ENCODE results near the gene CHMP4B. TPM values are rescaled to one million over a fixed set of nuclear protein-coding genes. Genes with fewer than 3 reads are reported as not detected.

Gene CHMP4B
- total RNA-seq, 1 experiment from 2014 or later, result 72.5 TPM

- ATAC-seq (peak; percentile 5), DNase-seq (ENCODE audit: low spot score) (no peak)
- Mint-ChIP-seq H3K27me3 (ENCODE audit: low read depth) (no peaks in the 10 kb centered on the region), H3K4me1 (peaks cover 15% of the 10 kb centered on the region), H3K27ac (peak overlapping the region; percentile 89), H3K9me3 (no peaks in the 10 kb centered on the region), H3K4me3 (peak overlapping the region; percentile 92), H3K36me3 (no peaks in the 10 kb centered on the region)
- TF ChIP-seq ZNF423 (CRISPR knock-in tag; IDR thresholded peaks at IDR 0.05) (no peak), PRDM15 (CRISPR knock-in tag; IDR thresholded peaks at IDR 0.05) (peak; percentile 77), OVOL2 (CRISPR knock-in tag; IDR thresholded peaks at IDR 0.05; ENCODE audit: borderline replicate concordance) (no peak)
- POLR2A ChIA-PET, result interaction anchor here (1.4 kb wide), 1 partner anchor 15 kb away, joined by 5 read pairs; no protein-coding TSS in a partner anchor
- CTCF ChIA-PET, result interaction anchor here (2.5 to 3.6 kb wide), 2 partner anchors 19 to 51 kb away, joined by 16 to 22 read pairs; no protein-coding TSS in a partner anchor
These were observed 616 bp downstream of the CHMP4B start for GRCh38 chr20:33811776-33812151.

GRCh38 chr20:33812152-33812849, 1.2 kb downstream of the CHMP4B start:
- H3K27ac Mint-ChIP-seq, result peak overlapping the region; percentile 89

GRCh38 chr20:33812908-33813462, 1.8 kb downstream of the CHMP4B start:
- 0 out of 2 replicates have a peak, but pooled peaks have one; percentile 27 for TF ChIP-seq GABPB1 (CRISPR knock-in tag; IDR thresholded peaks at IDR 0.05)
- TF ChIP-seq ZNF512 (CRISPR knock-in tag; IDR thresholded peaks at IDR 0.05; ENCODE audit: borderline replicate concordance), result no peak
- no peak for ATAC-seq
- ChIA-PET POLR2A (interaction anchor here (0.6 kb wide), 1 partner anchor 46 kb away, joined by 4 read pairs; no protein-coding TSS in a partner anchor), CTCF (interaction anchor here (0.6 to 3.6 kb wide), 9 partner anchors 13 to 247 kb away, joined by 3 to 22 read pairs (median 4); partner anchors contain the start of genes ACTL10 and PXMP4)
- Mint-ChIP-seq H3K36me3 (no peaks in the 10 kb centered on the region), H3K27me3 (ENCODE audit: low read depth) (no peaks in the 10 kb centered on the region), H3K4me3 (peak overlapping the region; percentile 92), H3K4me1 (peaks cover 15% of the 10 kb centered on the region), H3K9me3 (no peaks in the 10 kb centered on the region), H3K27ac (peak overlapping the region; percentile 89)
- DNase-seq (ENCODE audit: low spot score), result no peak

More at GRCh38 chr20:33812152-33812849, 1.2 kb downstream of the CHMP4B start:
- peaks cover 15% of the 10 kb centered on the region for H3K4me1 Mint-ChIP-seq
- ChIA-PET CTCF (interaction anchor here (0.6 to 3.6 kb wide), 9 partner anchors 13 to 248 kb away, joined by 3 to 22 read pairs (median 4); partner anchors contain the start of genes ACTL10 and PXMP4), POLR2A (interaction anchor here (0.6 to 1.4 kb wide), 2 partner anchors 14 to 45 kb away, joined by 4 to 5 read pairs; no protein-coding TSS in a partner anchor)
- no peaks in the 10 kb centered on the region for H3K27me3 Mint-ChIP-seq (ENCODE audit: low read depth)
- TF ChIP-seq GABPB1 (CRISPR knock-in tag; IDR thresholded peaks at IDR 0.05) (peak; percentile 39; the same call in 1 of the 2 replicates), JUN (CRISPR knock-in tag; IDR thresholded peaks at IDR 0.05) (no peak), SMAD4 (CRISPR knock-in tag; IDR thresholded peaks at IDR 0.05) (no peak), ZNF263 (CRISPR knock-in tag; IDR thresholded peaks at IDR 0.05; ENCODE audit: low read depth) (no peak), MLX (CRISPR knock-in tag; IDR thresholded peaks at IDR 0.05) (no peak), EMX1 (CRISPR knock-in tag; IDR thresholded peaks at IDR 0.05) (no peak)
- H3K4me3 Mint-ChIP-seq, result peak overlapping the region; percentile 92
- no peak for DNase-seq (ENCODE audit: low spot score)
- no peak for ATAC-seq
- no peaks in the 10 kb centered on the region for H3K9me3 Mint-ChIP-seq
- H3K36me3 Mint-ChIP-seq, result no peaks in the 10 kb centered on the region
